Endothelial cell of umbilical vein (primary cell): ENCODE data around the gene CELSR1. TPM values are rescaled to one million over a fixed set of nuclear protein-coding genes. Genes with fewer than 3 reads are reported as not detected.

Experiments
- BruUV-seq: library from RNA; stranded (reverse); fragments of 400-500 nt; replicated peaks from 2 replicates; lab custom pipeline; 2021; lab: Mats Ljungman, UMichigan
- CTCF ChIA-PET: fragments of 300-600, 350-600 bp; sonication (Branson Sonifier 250); formaldehyde crosslinking; loops from one replicate; lab custom pipeline; 2021; ENCODE audit warnings: antibody characterized with exemption, inconsistent platforms; lab: Charles Lee
- POLR2A ChIA-PET: fragments of 300-600, 350-600 bp; sonication (Branson Sonifier 250); formaldehyde crosslinking; loops from one replicate; lab custom pipeline; 2021; ENCODE audit warnings: antibody characterized with exemption, inconsistent platforms; lab: Charles Lee
- DNase-seq: peaks from one replicate; pipeline ENCODE4 v3.0.0-alpha.2; 2011; ENCODE audit warnings: low read depth, low spot score
- FAIRE-seq: peaks from 2 replicates; lab custom pipeline; 2011; peaks lifted over from hg19 to GRCh38; lab: Jason Lieb, UNC
- H2AFZ ChIP-seq: 2 replicates; pipeline ENCODE4 v1.6.0; 2012; ENCODE audit warnings: low read depth, low read length, control low read depth, inconsistent platforms
- H3K27ac ChIP-seq: 2 replicates; pipeline ENCODE4 v1.5.1; 2011; ENCODE audit warnings: low read depth, mild to moderate bottlenecking, control low read depth, low read length, moderate library complexity; ENCODE audit not compliant: insufficient read depth
- H3K27me3 ChIP-seq, 2 experiments: 2 replicates each; pipeline versions ENCODE4 v1.6.0 to v1.6.1; 2011; ENCODE audit warnings: low read length in 2 of 2, mixed read lengths in 1 of 2; ENCODE audit not compliant: control insufficient read depth in 2 of 2, insufficient read depth in 2 of 2
- H3K36me3 ChIP-seq, 2 experiments: 2 replicates in 1 of 2; 3 replicates in 1 of 2; pipeline ENCODE4 v1.5.1; 2011; ENCODE audit warnings: low read length in 2 of 2, mild to moderate bottlenecking in 1 of 2, moderate library complexity in 1 of 2; ENCODE audit not compliant: control insufficient read depth in 2 of 2, insufficient read depth in 2 of 2; ENCODE audit errors: extremely low read depth in 1 of 2
- H3K4me1 ChIP-seq: 3 replicates; pipeline ENCODE4 v1.5.1; 2011; ENCODE audit warnings: mild to moderate bottlenecking, low read length; ENCODE audit not compliant: control insufficient read depth, insufficient read depth; ENCODE audit errors: extremely low read depth
- H3K4me2 ChIP-seq: 2 replicates; pipeline ENCODE4 v1.6.1; 2011; ENCODE audit warnings: low read length, control low read depth, mixed read lengths; ENCODE audit not compliant: insufficient read depth
- H3K4me3 ChIP-seq, 3 experiments: fragments of 200-600 bp in 1 of 3; sonication (generic), shearing (Covaris generic) in 1 of 3; replicated peaks in 1 of 3; 2 replicates each; pipeline ENCODE4 v1.5.1; 2011 to 2016; ENCODE audit warnings: control low read depth in 3 of 3, low read length in 3 of 3, mild to moderate bottlenecking in 2 of 3, inconsistent platforms in 1 of 3, low read depth in 1 of 3, moderate library complexity in 1 of 3; ENCODE audit not compliant: insufficient read depth in 1 of 3
- H3K79me2 ChIP-seq: 2 replicates; pipeline ENCODE4 v1.6.0; 2012; ENCODE audit warnings: low read length, inconsistent platforms; ENCODE audit not compliant: control insufficient read depth, insufficient read depth
- H3K9ac ChIP-seq: replicated peaks from 2 replicates; pipeline ENCODE3; 2011; ENCODE audit warnings: low read length, control low read depth; ENCODE audit not compliant: insufficient read depth; ENCODE audit errors: extremely low read depth
- H3K9me1 ChIP-seq: replicated peaks from 3 replicates; pipeline ENCODE4 v1.6.0; 2011; ENCODE audit warnings: mild to moderate bottlenecking, low read length; ENCODE audit not compliant: control insufficient read depth, insufficient read depth; ENCODE audit errors: extremely low read depth
- H3K9me3 ChIP-seq: replicated peaks from 2 replicates; pipeline ENCODE4 v1.5.1; 2012; ENCODE audit warnings: low read length, inconsistent platforms; ENCODE audit not compliant: control insufficient read depth, insufficient read depth
- H4K20me1 ChIP-seq: replicated peaks from 2 replicates; pipeline ENCODE3; 2011; ENCODE audit warnings: mild to moderate bottlenecking, low read length; ENCODE audit not compliant: control insufficient read depth, insufficient read depth; ENCODE audit errors: extremely low read depth
- CTCF ChIP-seq, 2 donors: IDR thresholded peaks; 1 replicate in 1 of 2; 2 replicates in 1 of 2; pipeline ENCODE4 v1.5.1; 2011; ENCODE audit warnings: low read length in 2 of 2, mild to moderate bottlenecking in 2 of 2, moderate library complexity in 2 of 2, control low read depth in 1 of 2, inconsistent platforms in 1 of 2, low read depth in 1 of 2; ENCODE audit not compliant: insufficient read depth in 1 of 2; ENCODE audit errors: extremely low read depth in 1 of 2
- EZH2 ChIP-seq: IDR thresholded peaks from 2 replicates; pipeline ENCODE4 v1.6.1; 2012; ENCODE audit warnings: borderline replicate concordance, low read depth, mild to moderate bottlenecking, moderate library complexity, low read length, inconsistent platforms; ENCODE audit not compliant: severe bottlenecking
- FOS ChIP-seq: IDR thresholded peaks from 2 replicates; pipeline ENCODE4 v1.6.1; 2011; ENCODE audit warnings: mild to moderate bottlenecking, low read length, moderate library complexity, borderline replicate concordance; ENCODE audit not compliant: insufficient read depth
- GATA2 ChIP-seq: IDR thresholded peaks from 2 replicates; pipeline ENCODE4 v1.7.0; 2011; ENCODE audit warnings: low read depth, mild to moderate bottlenecking, moderate library complexity, mixed read lengths, low read length; ENCODE audit not compliant: insufficient read length, insufficient read depth
- JUN ChIP-seq: IDR thresholded peaks from 2 replicates; pipeline ENCODE4 v1.6.1; 2011; ENCODE audit warnings: borderline replicate concordance, low read depth; ENCODE audit not compliant: insufficient read length, insufficient read depth
- MAX ChIP-seq: IDR thresholded peaks from 2 replicates; pipeline ENCODE4 v1.6.1; 2011; ENCODE audit not compliant: insufficient read depth, insufficient read length
- MYC ChIP-seq: IDR thresholded peaks from one replicate; pipeline ENCODE4 v1.6.1; 2011; ENCODE audit warnings: mild to moderate bottlenecking, low read depth, low read length
- POLR2A ChIP-seq: IDR thresholded peaks from 2 replicates; pipeline ENCODE4 v1.6.1; 2012; ENCODE audit warnings: low read depth, mild to moderate bottlenecking, control low read depth, low read length
- POLR2AphosphoS5 ChIP-seq: IDR thresholded peaks from 2 replicates; pipeline ENCODE4 v1.6.1; 2012; ENCODE audit warnings: low read depth, mild to moderate bottlenecking, control low read depth, low read length, moderate library complexity; ENCODE audit not compliant: insufficient read depth
- dilution Hi-C: fragments of 300-500 bp; cut with MboI; formaldehyde crosslinking; loops from one replicate; pipeline ENCODE4 v1.15.0; 2019; ENCODE audit warnings: low sequenced_read_pairs; ENCODE audit not compliant: extremely low pct_ligation_motif_present
- intact Hi-C: fragments of 100-400 bp; cut with micrococcal nuclease; formaldehyde crosslinking; loops from one replicate; pipeline ENCODE4 v1.10.0; 2022
- polyA plus RNA-seq, 4 experiments: library from polyadenylated mRNA; depleted of rRNA in 3 of 4; stranded (reverse) in 3 of 4; unstranded in 1 of 4; fragments of >200 nt; gene quantifications; 2 replicates each; pipeline versions ENCODE4 v1.2.1 to v1.2.3, GENCODE V29; 2011 to 2012; ENCODE audit warnings: missing spikeins in 1 of 4
- total RNA-seq: library from RNA; stranded (reverse); gene quantifications from 2 replicates; pipeline ENCODE4 v1.2.3, GENCODE V29; 2021

CELSR1 gene
- total and polyA plus RNA-seq, 2 donors (not counting 3 experiments of a cell fraction or from before 2014, with no cell fraction given), result 3.7 to 5.4 TPM

GRCh38 chr22:46587061-46587460, 49.6 kb upstream of the CELSR1 start:
- FAIRE-seq, result no peak
- no peak overlapping the region for H3K4me3 ChIP-seq
- TF ChIP-seq CTCF (IDR thresholded peaks at IDR 0.05; ENCODE audit: extremely low read depth in 1 of 2, insufficient read depth in 1 of 2, low read depth in 1 of 2, low read length in 2 of 2) (no peak), MYC (no peak), JUN (no peak), FOS (no peak), POLR2A (no peak), GATA2 (no peak), POLR2AphosphoS5 (no peak), MAX (no peak), EZH2 (no peak)
- no peak overlapping the region for H3K9ac ChIP-seq
- ChIA-PET CTCF (no interaction called here), POLR2A (no interaction called here)
- intact Hi-C loops, result no loop called here
- no peak overlapping the region for H3K4me2 ChIP-seq
- no peaks in the 10 kb centered on the region for H3K36me3 ChIP-seq
- no peaks in the 10 kb centered on the region for H3K79me2 ChIP-seq
- no TSS peak for BruUV-seq
- H3K4me1 ChIP-seq, result no peaks in the 10 kb centered on the region
- no peak overlapping the region for H2AFZ ChIP-seq
- peaks cover 0 to 1% of the 10 kb centered on the region in 2 experiments for H3K27me3 ChIP-seq
- H3K27ac ChIP-seq, result no peak overlapping the region
- no peaks in the 10 kb centered on the region for H4K20me1 ChIP-seq
- no peak for DNase-seq
- no peaks in the 10 kb centered on the region for H3K9me1 ChIP-seq
- dilution Hi-C loops, result no loop called here
- no peaks in the 10 kb centered on the region for H3K9me3 ChIP-seq
